H1 (cell line): ENCODE results near the gene ASCC3. TPM values are rescaled to one million over a fixed set of nuclear protein-coding genes. Genes with fewer than 3 reads are reported as not detected.

ENCODE experiments used
- CHD2 ChIP-seq: IDR thresholded peaks from 2 replicates; pipeline ENCODE4 v1.6.1; 2012; ENCODE audit warnings: low read length, improper control_type of control experiment
- CHD7 ChIP-seq: fragments of 300-600 bp; sonication (generic); IDR thresholded peaks from 2 replicates; pipeline ENCODE4 v1.7.1; 2012; ENCODE audit warnings: low read length, moderate library complexity, mild to moderate bottlenecking, inconsistent platforms; ENCODE audit not compliant: insufficient replicate concordance
- EP300 ChIP-seq, 2 experiments: IDR thresholded peaks; 1 replicate in 1 of 2; 2 replicates in 1 of 2; pipeline ENCODE4 v1.6.1; 2011 to 2012; ENCODE audit warnings: low read depth in 2 of 2, low read length in 2 of 2, mild to moderate bottlenecking in 2 of 2, borderline replicate concordance in 1 of 2, inconsistent platforms in 1 of 2, moderate library complexity in 1 of 2
- MAFK ChIP-seq: IDR thresholded peaks from 2 replicates; pipeline ENCODE4 v1.6.1; 2012; ENCODE audit warnings: low read depth, mild to moderate bottlenecking, improper control_type of control experiment, low read length
- RBBP5 ChIP-seq: IDR thresholded peaks from 2 replicates; pipeline ENCODE4 v1.7.1; 2012; ENCODE audit warnings: low read depth, mild to moderate bottlenecking, inconsistent platforms, low read length, moderate library complexity, borderline replicate concordance
- RNF2 ChIP-seq: fragments of 200-900, 300-1000 bp; sonication (generic); IDR thresholded peaks from 2 replicates; pipeline ENCODE4 v1.7.1; 2016; ENCODE audit warnings: borderline replicate concordance, low read depth, mild to moderate bottlenecking, antibody characterized with exemption, low read length; ENCODE audit not compliant: poor library complexity, severe bottlenecking; ENCODE audit errors: missing control alignments
- RXRA ChIP-seq: IDR thresholded peaks from 2 replicates; pipeline ENCODE4 v1.6.1; 2011; ENCODE audit warnings: low read depth, mild to moderate bottlenecking, low read length, moderate library complexity; ENCODE audit not compliant: insufficient read depth
- SP4 ChIP-seq: IDR thresholded peaks from 2 replicates; pipeline ENCODE4 v1.6.1; 2012; ENCODE audit warnings: low read length, inconsistent platforms
- ZNF274 ChIP-seq: IDR thresholded peaks from 2 replicates; pipeline ENCODE4 v1.7.0; 2012; ENCODE audit warnings: low read length, borderline replicate concordance; ENCODE audit errors: extremely low read depth
- polyA plus RNA-seq, 7 experiments: library from polyadenylated mRNA; depleted of rRNA in 3 of 7; stranded (reverse) in 5 of 7; unstranded in 2 of 7; fragments of >200 nt in 5 of 7; fragments of 200-250 nt in 2 of 7; gene quantifications; 1 replicate in 5 of 7; 2 replicates in 1 of 7; 4 replicates in 1 of 7; pipeline versions ENCODE4 v1.2.1 to v1.2.3, GENCODE V29; 2011 to 2013; ENCODE audit warnings: missing spikeins in 2 of 7, mixed read lengths in 2 of 7
- total RNA-seq: library from RNA; stranded (reverse); fragmentation: NEBNext Ultra II Directional; extraction: Animal tissue kit (Norgen Biotek cat#: 25700); gene quantifications from 2 replicates; pipeline ENCODE4 v1.2.1, GENCODE V29; 2021

The ASCC3 gene
- total and polyA plus RNA-seq, 2 of the 8 experiments (the other 6 are each of a cell fraction or from before 2014, with no cell fraction given): 37.5 to 77.8 TPM

GRCh38 chr6:100464903-100465700 lies 416.0 kb downstream of the ASCC3 start, which contains the start of gene SIM1 (continued):
- TF ChIP-seq RXRA (no peak), MAFK (no peak), CHD7 (no peak), SP4 (0 out of 2 replicates have a peak, but pooled peaks have one; percentile 43), EP300 (IDR thresholded peaks at IDR 0.05; ENCODE audit: borderline replicate concordance in 1 of 2, low read depth in 2 of 2, low read length in 2 of 2) (no peak), ZNF274 (no peak), RNF2 (peak; percentile 87), RBBP5 (no peak), CHD2 (peak; percentile 92)
